Caco-2 (cell line): Measurements from ENCODE around the gene OR4D6. TPM values are rescaled to one million over a fixed set of nuclear protein-coding genes. Genes with fewer than 3 reads are reported as not detected.

ENCODE experiments used
- Bru-seq: library from RNA; stranded (reverse); fragments of 400-500 nt; gene quantifications from one replicate; lab custom pipeline; 2021; lab: Mats Ljungman, UMichigan
- BruChase-seq, 2 experiments: library from RNA; stranded (reverse); fragments of 400-500 nt; gene quantifications; one replicate each; lab custom pipeline; 2021; lab: Mats Ljungman, UMichigan
- BruUV-seq: library from RNA; stranded (reverse); fragments of 400-500 nt; replicated peaks from 2 replicates; lab custom pipeline; 2021; lab: Mats Ljungman, UMichigan
- CTCF ChIA-PET: fragments of 300-600 bp; sonication (Branson Sonifier 250); formaldehyde crosslinking; loops from one replicate; lab custom pipeline; 2022; ENCODE audit warnings: antibody characterized with exemption; lab: Charles Lee
- POLR2A ChIA-PET: fragments of 300-600 bp; sonication (Branson Sonifier 250); formaldehyde crosslinking; loops from one replicate; lab custom pipeline; 2022; ENCODE audit warnings: antibody characterized with exemption; lab: Charles Lee
- DNase-seq, 2 experiments: peaks; one replicate each; pipeline versions ENCODE4 v3.0.0 to v3.0.0-alpha.2; 2020 to 2022
- H3K27me3 ChIP-seq: replicated peaks from 2 replicates; pipeline ENCODE4 v1.6.0; 2011; ENCODE audit warnings: low read length; ENCODE audit not compliant: control insufficient read depth, insufficient read depth
- H3K36me3 ChIP-seq: 2 replicates; pipeline ENCODE4 v1.5.1; 2011; ENCODE audit warnings: low read length; ENCODE audit not compliant: control insufficient read depth, insufficient read depth
- H3K4me1 ChIP-seq: fragments of 250-450 bp; sonication (Bioruptor Pico); 2 replicates; pipeline ENCODE4 v1.5.1; 2020; ENCODE audit warnings: mild to moderate bottlenecking
- H3K4me3 ChIP-seq: 2 replicates; pipeline ENCODE4 v1.5.1; 2011; ENCODE audit warnings: low read depth, mild to moderate bottlenecking, control low read depth, low read length
- H3K9me3 ChIP-seq: fragments of 250-450 bp; sonication (Bioruptor Pico); 2 replicates; pipeline ENCODE4 v1.5.1; 2020; ENCODE audit warnings: mild to moderate bottlenecking, moderate library complexity
- H3K27ac Mint-ChIP-seq: one replicate; pipeline ENCODE4 v1.8.0; 2022; ENCODE audit warnings: mixed read lengths; ENCODE audit not compliant: unreplicated experiment
- H3K27me3 Mint-ChIP-seq: one replicate; pipeline ENCODE4 v1.8.0; 2022; ENCODE audit warnings: mixed read lengths; ENCODE audit not compliant: insufficient read depth, unreplicated experiment
- H3K36me3 Mint-ChIP-seq: one replicate; pipeline ENCODE4 v1.8.0; 2022; ENCODE audit warnings: mild to moderate bottlenecking, mixed read lengths; ENCODE audit not compliant: insufficient read depth, unreplicated experiment
- H3K4me1 Mint-ChIP-seq: one replicate; pipeline ENCODE4 v1.8.0; 2022; ENCODE audit warnings: low read depth, mixed read lengths; ENCODE audit not compliant: unreplicated experiment
- H3K4me3 Mint-ChIP-seq: one replicate; pipeline ENCODE4 v1.8.0; 2022; ENCODE audit warnings: mild to moderate bottlenecking, moderate library complexity, mixed read lengths; ENCODE audit not compliant: unreplicated experiment
- H3K9me3 Mint-ChIP-seq: one replicate; pipeline ENCODE4 v1.8.0; 2022; ENCODE audit warnings: mixed read lengths; ENCODE audit not compliant: unreplicated experiment
- CTCF ChIP-seq, 2 experiments: fragments of 200-600 bp in 1 of 2; IDR thresholded peaks; 1 replicate in 1 of 2; 2 replicates in 1 of 2; pipeline versions ENCODE4 v1.5.1 to v1.8.0; 2011 to 2022; ENCODE audit warnings: antibody characterized with exemption in 1 of 2, control low read depth in 1 of 2, inconsistent platforms in 1 of 2, low read depth in 1 of 2, low read length in 1 of 2, mild to moderate bottlenecking in 1 of 2, moderate library complexity in 1 of 2; ENCODE audit not compliant: insufficient read depth in 1 of 2, severe bottlenecking in 1 of 2, unreplicated experiment in 1 of 2
- intact Hi-C: fragments of 100-400 bp; cut with micrococcal nuclease; formaldehyde crosslinking; loops from one replicate; pipeline ENCODE4 v1.10.0; 2022; ENCODE audit not compliant: unreplicated experiment
- long read RNA-seq: library from polyadenylated mRNA; stranded (forward); transcript quantifications from one replicate; pipeline ENCODE4 v2.0.0, GENCODE V29; 2022
- total RNA-seq: library from RNA; stranded (reverse); gene quantifications from 2 replicates; pipeline ENCODE4 v1.2.3, GENCODE V29; 2022

The OR4D6 gene
- not detected in 2 replicates for total RNA-seq
- not detected for Bru-seq, nascent RNA
- BruChase-seq, experiment 1, labeled RNA remaining after a 2-hour chase: not detected
- BruChase-seq, experiment 2, labeled RNA remaining after a 6-hour chase: not detected
- long read RNA-seq: 0 reads

DNA sequence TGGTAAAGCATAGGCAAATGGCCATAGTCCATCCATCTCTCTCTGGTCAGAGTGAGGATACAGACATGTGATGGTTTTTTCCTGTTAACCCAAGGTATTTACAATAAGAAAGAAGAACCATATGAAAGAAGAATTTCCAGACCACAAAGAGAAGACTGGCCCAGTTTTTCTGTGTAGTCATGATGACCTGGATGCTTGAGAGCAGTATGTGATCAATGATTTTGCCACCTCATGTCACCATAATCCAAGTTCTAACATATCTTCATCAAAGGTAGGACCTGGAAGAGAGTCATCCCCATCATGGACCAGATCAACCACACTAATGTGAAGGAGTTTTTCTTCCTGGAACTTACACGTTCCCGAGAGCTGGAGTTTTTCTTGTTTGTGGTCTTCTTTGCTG lies at the start of gene OR4D6:
TSS of gene OR4D6 (plus strand) at position 301 of the 400 bp plus-strand sequence. CDS start at position 301, 0 bp downstream.
- no peaks in the 10 kb centered on the region for H3K4me1 ChIP-seq
- TF ChIP-seq CTCF (IDR thresholded peaks at IDR 0.05; ENCODE audit: insufficient read depth in 1 of 2, low read depth in 1 of 2, low read length in 1 of 2, severe bottlenecking in 1 of 2, unreplicated experiment in 1 of 2): no peak
- no peaks in the 10 kb centered on the region for H3K36me3 ChIP-seq
- Mint-ChIP-seq H3K27me3 (peaks cover 6% of the 10 kb centered on the region), H3K36me3 (no peaks in the 10 kb centered on the region), H3K4me1 (peaks cover 7% of the 10 kb centered on the region), H3K9me3 (peaks cover 11% of the 10 kb centered on the region), H3K27ac (no peak within 1 kb of the TSS), H3K4me3 (no peak within 1 kb of the TSS)
- no TSS peak for BruUV-seq
- ChIA-PET POLR2A (no interaction called here), CTCF (no interaction called here)
- DNase-seq: no peak
- no peak within 1 kb of the TSS for H3K4me3 ChIP-seq
- H3K9me3 ChIP-seq: peaks cover 5% of the 10 kb centered on the region
- H3K27me3 ChIP-seq: no peaks in the 10 kb centered on the region
- intact Hi-C loops: no loop called here

- H3K36me3 Mint-ChIP-seq: peaks cover 4% of the 10 kb centered on the region
- intact Hi-C loops: no loop called here
- POLR2A ChIA-PET: no interaction called here
Observed at GRCh38 chr11:59413646-59414045, 43.1 kb upstream of the OR4D6 start.

DNA sequence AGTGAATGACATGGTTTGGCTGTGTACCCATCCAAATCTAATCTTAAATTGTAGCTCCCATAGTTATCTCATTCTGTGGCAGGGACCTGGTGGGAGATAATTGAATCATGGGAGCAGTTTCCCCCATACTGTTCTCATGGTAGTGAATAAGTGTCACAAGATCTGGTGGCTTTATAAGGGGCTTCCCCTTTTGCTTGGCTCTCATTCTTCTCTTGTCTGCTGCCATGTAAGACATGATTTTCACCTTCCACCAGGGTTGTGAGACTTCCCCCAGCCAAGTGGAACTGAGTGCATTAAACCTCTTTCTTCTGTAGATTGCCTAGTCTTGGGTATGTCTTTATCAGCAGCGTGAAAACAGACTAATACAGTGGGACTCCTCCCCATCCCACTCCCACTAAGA lies 41.6 kb upstream of the OR4D6 start:
- Mint-ChIP-seq H3K27me3 (peaks cover 14% of the 10 kb centered on the region), H3K4me1 (no peaks in the 10 kb centered on the region), H3K9me3 (peaks cover 13% of the 10 kb centered on the region), H3K27ac (no peak overlapping the region), H3K4me3 (no peak overlapping the region), H3K36me3 (peaks cover 4% of the 10 kb centered on the region)
- DNase-seq: no peak
- Histone ChIP-seq H3K27me3 (no peaks in the 10 kb centered on the region), H3K4me1 (no peaks in the 10 kb centered on the region), H3K9me3 (peaks cover 8% of the 10 kb centered on the region), H3K36me3 (no peaks in the 10 kb centered on the region), H3K4me3 (no peak overlapping the region)
- intact Hi-C loops: no loop called here
- ChIA-PET CTCF (no interaction called here), POLR2A (no interaction called here)
- no peak for TF ChIP-seq CTCF (IDR thresholded peaks at IDR 0.05; ENCODE audit: insufficient read depth in 1 of 2, low read depth in 1 of 2, low read length in 1 of 2, severe bottlenecking in 1 of 2, unreplicated experiment in 1 of 2)
- no TSS peak for BruUV-seq

More at GRCh38 chr11:59413646-59414045, 43.1 kb upstream of the OR4D6 start:
- peaks cover 14% of the 10 kb centered on the region for H3K27me3 Mint-ChIP-seq
- H3K4me3 ChIP-seq: no peak overlapping the region
- no peak overlapping the region for H3K4me3 Mint-ChIP-seq
- no peak for DNase-seq
- CTCF ChIA-PET: no interaction called here
- H3K27me3 ChIP-seq: no peaks in the 10 kb centered on the region
- BruUV-seq: no TSS peak
- no peaks in the 10 kb centered on the region for H3K4me1 Mint-ChIP-seq
- no peak overlapping the region for H3K27ac Mint-ChIP-seq
- no peak for TF ChIP-seq CTCF (IDR thresholded peaks at IDR 0.05; ENCODE audit: insufficient read depth in 1 of 2, low read depth in 1 of 2, low read length in 1 of 2, severe bottlenecking in 1 of 2, unreplicated experiment in 1 of 2)
- H3K9me3 ChIP-seq: peaks cover 18% of the 10 kb centered on the region
- peaks cover 27% of the 10 kb centered on the region for H3K9me3 Mint-ChIP-seq
- H3K4me1 ChIP-seq: no peaks in the 10 kb centered on the region
- H3K36me3 ChIP-seq: no peaks in the 10 kb centered on the region
